DND-41 (cell line): ENCODE measurements around the gene FOCAD.
A peak's percentile ranks its signal among the peaks of the same experiment; 100 is the strongest.

Experiments
- ATAC-seq: fragments of 200-7000 bp; cut with Tn5 transposase; 3 replicates; pipeline ENCODE4 v1.9.1; 2021; ENCODE audit warnings: low read depth; ENCODE audit not compliant: insufficient read depth
- DNase-seq: peaks from one replicate; pipeline ENCODE4 v3.0.0-alpha.2; 2020
- H2AFZ ChIP-seq: 2 replicates; pipeline ENCODE4 v1.6.0; 2012; ENCODE audit warnings: low read depth, low read length
- H3K27ac ChIP-seq: 2 replicates; pipeline ENCODE4 v1.5.1; 2012; ENCODE audit warnings: low read length, inconsistent platforms
- H3K27me3 ChIP-seq: fragments of 200-600 bp; sonication (generic); 2 replicates; pipeline ENCODE4 v1.6.0; 2012; ENCODE audit warnings: low read length, mild to moderate bottlenecking, inconsistent platforms; ENCODE audit not compliant: insufficient read depth, poor library complexity
- H3K36me3 ChIP-seq: 2 replicates; pipeline ENCODE4 v1.5.1; 2012; ENCODE audit warnings: low read length, inconsistent platforms; ENCODE audit not compliant: insufficient read depth
- H3K4me1 ChIP-seq: 2 replicates; pipeline ENCODE4 v1.5.1; 2012; ENCODE audit warnings: mild to moderate bottlenecking, low read length; ENCODE audit not compliant: insufficient read depth
- H3K4me2 ChIP-seq: 2 replicates; pipeline ENCODE4 v1.6.0; 2012; ENCODE audit warnings: mild to moderate bottlenecking, moderate library complexity, low read length, inconsistent platforms; ENCODE audit not compliant: insufficient read depth
- H3K4me3 ChIP-seq, 2 experiments: fragments of 200-600 bp in 1 of 2; shearing (Covaris generic) in 1 of 2; 2 replicates each; pipeline ENCODE4 v1.5.1; 2012 to 2016; ENCODE audit warnings: inconsistent platforms in 2 of 2, low read length in 2 of 2, mild to moderate bottlenecking in 2 of 2, low read depth in 1 of 2, moderate library complexity in 1 of 2
- H3K79me2 ChIP-seq: 2 replicates; pipeline ENCODE4 v1.6.0; 2012; ENCODE audit warnings: low read length, inconsistent platforms; ENCODE audit not compliant: insufficient read depth
- H3K9ac ChIP-seq: 2 replicates; pipeline ENCODE4 v1.6.0; 2012; ENCODE audit warnings: low read depth, mild to moderate bottlenecking, inconsistent platforms, low read length, moderate library complexity
- H3K9me3 ChIP-seq: 2 replicates; pipeline ENCODE4 v1.5.1; 2012; ENCODE audit warnings: low read length, moderate library complexity, mild to moderate bottlenecking, inconsistent platforms; ENCODE audit not compliant: insufficient read depth, severe bottlenecking
- H4K20me1 ChIP-seq: 2 replicates; pipeline ENCODE4 v1.6.0; 2012; ENCODE audit warnings: low read length; ENCODE audit not compliant: insufficient read depth
- EZH2 ChIP-seq: IDR thresholded peaks from 3 replicates; pipeline ENCODE4 v1.6.1; 2012; ENCODE audit warnings: borderline replicate concordance, low read depth, mild to moderate bottlenecking, moderate library complexity, low read length, inconsistent platforms; ENCODE audit not compliant: severe bottlenecking
- TF ChIP-seq, protein P1 (sequence below): IDR thresholded peaks from 2 replicates; pipeline ENCODE4 v1.5.1; 2012; ENCODE audit warnings: borderline replicate concordance, low read length, moderate library complexity, mild to moderate bottlenecking; ENCODE audit not compliant: poor library complexity, severe bottlenecking; ENCODE audit errors: extremely low read depth

The FOCAD gene, protein sequence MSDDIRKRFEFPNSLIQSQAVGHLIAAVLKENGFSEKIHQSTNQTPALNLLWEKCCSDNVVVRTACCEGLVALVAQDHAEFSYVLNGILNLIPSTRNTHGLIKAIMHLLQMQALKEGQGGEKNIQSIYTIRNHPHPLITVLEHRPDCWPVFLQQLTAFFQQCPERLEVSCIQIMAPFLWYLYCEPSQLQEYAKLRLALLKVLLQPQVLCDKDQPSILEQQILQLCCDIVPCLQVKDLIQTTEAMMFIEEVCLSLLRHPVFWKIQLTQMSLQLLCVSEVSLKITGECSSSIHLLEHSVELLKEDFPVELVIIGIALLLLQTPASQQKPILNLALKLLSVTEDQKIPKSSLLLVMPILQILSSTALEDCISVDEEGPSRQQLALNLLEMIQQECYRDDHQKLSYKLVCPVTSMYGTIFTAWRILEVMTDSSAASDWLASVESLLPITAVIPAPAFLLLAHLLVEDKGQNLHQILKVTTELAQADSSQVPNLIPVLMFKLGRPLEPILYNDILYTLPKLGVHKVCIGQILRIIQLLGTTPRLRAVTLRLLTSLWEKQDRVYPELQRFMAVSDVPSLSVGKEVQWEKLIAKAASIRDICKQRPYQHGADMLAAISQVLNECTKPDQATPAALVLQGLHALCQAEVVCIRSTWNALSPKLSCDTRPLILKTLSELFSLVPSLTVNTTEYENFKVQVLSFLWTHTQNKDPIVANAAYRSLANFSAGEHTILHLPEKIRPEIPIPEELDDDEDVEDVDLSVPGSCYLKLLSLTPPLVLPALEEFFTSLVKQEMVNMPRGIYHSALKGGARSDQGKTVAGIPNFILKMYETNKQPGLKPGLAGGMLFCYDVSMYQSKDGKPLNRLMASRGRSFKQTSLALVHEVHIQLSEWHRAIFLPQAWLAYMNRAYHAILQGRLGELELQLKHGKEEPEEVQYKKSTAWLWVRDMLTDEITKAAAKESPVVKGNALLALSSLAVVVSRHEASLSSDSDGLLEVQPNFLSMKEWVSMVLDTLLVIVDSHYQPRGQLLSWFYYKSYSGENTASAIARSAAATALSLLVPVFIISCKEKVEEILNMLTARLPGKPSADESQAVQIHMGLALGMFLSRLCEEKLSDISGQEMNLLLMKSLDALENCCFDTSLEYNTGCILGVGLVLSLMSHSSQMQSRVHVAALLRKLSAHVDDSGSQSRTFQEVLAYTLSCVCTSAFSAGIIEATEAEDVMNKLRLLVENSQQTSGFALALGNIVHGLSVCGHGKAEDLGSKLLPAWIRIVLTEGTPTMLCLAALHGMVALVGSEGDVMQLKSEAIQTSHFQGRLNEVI (N-terminal part only)

DNA sequence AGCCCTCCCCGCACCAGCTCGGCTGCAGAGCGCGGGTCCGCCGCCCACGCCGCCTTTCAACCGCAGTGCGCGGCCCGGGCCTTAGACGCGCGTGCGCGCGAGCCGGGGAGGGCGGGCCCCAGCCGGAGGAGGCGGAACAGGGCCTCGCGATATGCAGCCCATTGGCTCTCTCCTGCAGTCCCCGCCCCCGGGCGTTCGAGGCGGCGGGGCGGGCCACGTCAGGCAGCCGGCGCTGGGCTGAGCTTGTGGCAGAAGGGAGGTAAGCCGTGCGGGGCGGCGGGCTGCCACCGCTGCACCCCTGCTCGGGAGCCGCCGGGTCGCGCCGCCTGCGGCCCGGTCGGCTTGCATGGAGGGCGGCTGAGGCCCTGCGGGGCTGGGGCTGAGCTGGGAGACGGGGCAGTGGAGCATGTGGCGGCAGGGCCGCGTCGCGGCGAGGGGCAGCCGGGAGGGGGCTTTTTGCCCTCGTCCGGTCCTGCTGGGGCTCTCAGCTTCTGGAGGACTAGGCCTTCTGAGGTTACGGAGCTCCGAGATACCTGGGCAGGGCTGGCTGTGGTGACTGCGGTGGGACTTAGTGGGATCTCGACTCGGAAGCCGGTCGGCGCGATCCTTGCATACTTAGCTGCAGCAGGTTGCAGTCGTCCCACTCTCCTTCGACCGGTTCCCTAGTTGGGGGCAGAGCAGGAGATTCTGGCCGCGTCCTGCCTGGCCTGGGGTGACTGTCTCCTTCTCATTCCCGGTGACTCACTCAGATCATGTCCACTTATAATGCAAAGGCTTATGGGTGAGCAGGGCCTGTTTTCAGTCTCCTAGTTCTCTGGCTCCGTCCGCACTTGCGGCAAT is at the start of gene FOCAD:
Gene FOCAD (plus strand): TSS at position 225 of the 840 bp plus-strand sequence. CDS start 31,095 bp downstream, outside the sequence.
- Histone ChIP-seq H3K4me1 (peaks cover 27% of the 10 kb centered on the region), H3K9me3 (no peaks in the 10 kb centered on the region), H3K27me3 (no peaks in the 10 kb centered on the region), H3K36me3 (no peaks in the 10 kb centered on the region), H2AFZ (peak within 1 kb of the TSS; percentile 65), H3K27ac (peak within 1 kb of the TSS; percentile 72), H3K4me3 (peak within 1 kb of the TSS; percentile 45 to 84), H3K4me2 (peak within 1 kb of the TSS; percentile 83), H3K9ac (peak within 1 kb of the TSS; percentile 72), H3K79me2 (peaks cover 28% of the 10 kb centered on the region), H4K20me1 (no peaks in the 10 kb centered on the region; the same call in none of the 2 replicates)
- DNase-seq = peak; percentile 95
- TF ChIP-seq, protein P1, sequence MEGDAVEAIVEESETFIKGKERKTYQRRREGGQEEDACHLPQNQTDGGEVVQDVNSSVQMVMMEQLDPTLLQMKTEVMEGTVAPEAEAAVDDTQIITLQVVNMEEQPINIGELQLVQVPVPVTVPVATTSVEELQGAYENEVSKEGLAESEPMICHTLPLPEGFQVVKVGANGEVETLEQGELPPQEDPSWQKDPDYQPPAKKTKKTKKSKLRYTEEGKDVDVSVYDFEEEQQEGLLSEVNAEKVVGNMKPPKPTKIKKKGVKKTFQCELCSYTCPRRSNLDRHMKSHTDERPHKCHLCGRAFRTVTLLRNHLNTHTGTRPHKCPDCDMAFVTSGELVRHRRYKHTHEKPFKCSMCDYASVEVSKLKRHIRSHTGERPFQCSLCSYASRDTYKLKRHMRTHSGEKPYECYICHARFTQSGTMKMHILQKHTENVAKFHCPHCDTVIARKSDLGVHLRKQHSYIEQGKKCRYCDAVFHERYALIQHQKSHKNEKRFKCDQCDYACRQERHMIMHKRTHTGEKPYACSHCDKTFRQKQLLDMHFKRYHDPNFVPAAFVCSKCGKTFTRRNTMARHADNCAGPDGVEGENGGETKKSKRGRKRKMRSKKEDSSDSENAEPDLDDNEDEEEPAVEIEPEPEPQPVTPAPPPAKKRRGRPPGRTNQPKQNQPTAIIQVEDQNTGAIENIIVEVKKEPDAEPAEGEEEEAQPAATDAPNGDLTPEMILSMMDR = peak; percentile 5
- TF ChIP-seq EZH2 = no peak
- ATAC-seq = peak; percentile 99

- no peaks in the 10 kb centered on the region for H3K36me3 ChIP-seq
- no peaks in the 10 kb centered on the region for H4K20me1 ChIP-seq
- DNase-seq = no peak
- H3K4me1 ChIP-seq = peaks cover 6% of the 10 kb centered on the region
- H2AFZ ChIP-seq = no peak overlapping the region
- peaks cover 3% of the 10 kb centered on the region for H3K27me3 ChIP-seq
- ATAC-seq = no peak
- no peak overlapping the region for H3K27ac ChIP-seq
- H3K9ac ChIP-seq = no peak overlapping the region
- no peak for TF ChIP-seq EZH2
- TF ChIP-seq, protein P1 = no peak
- no peak overlapping the region for H3K4me3 ChIP-seq
- no peak overlapping the region for H3K4me2 ChIP-seq
- H3K79me2 ChIP-seq = no peaks in the 10 kb centered on the region
- H3K9me3 ChIP-seq = no peaks in the 10 kb centered on the region
Measured at GRCh38 chr9:20634895-20635294, 49.2 kb upstream of the FOCAD start.

DNA sequence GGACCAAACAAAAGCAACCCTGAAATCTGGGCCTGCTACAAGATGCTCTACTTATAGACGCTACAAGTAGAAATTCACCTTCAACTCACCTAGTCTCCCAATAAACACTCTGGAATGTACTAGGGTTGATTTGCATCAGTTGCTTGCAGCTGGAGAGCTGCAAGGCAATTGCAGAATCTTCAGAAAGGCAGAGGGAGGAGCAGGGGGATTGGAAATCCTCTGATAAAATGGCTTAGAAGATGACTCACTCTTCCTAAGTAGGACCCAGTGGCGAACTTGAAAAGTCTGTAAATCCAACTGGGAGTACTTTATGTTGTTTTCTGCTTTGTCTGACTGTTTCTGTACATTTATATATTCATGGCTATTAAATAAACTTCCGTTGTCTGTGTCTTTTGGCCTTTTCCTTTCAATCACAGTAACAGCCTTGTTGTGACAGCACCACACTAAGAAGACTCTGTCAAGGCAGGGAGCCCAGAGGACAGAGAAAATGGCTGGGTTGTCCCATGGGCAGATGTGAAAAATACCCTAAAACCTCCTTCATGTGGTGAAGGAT is 47.1 kb upstream of the FOCAD start:
- DNase-seq (no peak), ATAC-seq (no peak)
- H3K9ac ChIP-seq = no peak overlapping the region
- TF ChIP-seq, protein P1 = no peak
- TF ChIP-seq EZH2 = no peak
- no peak overlapping the region for H3K4me3 ChIP-seq
- H4K20me1 ChIP-seq = no peaks in the 10 kb centered on the region
- peaks cover 3% of the 10 kb centered on the region for H3K27me3 ChIP-seq
- peaks cover 26% of the 10 kb centered on the region for H3K4me1 ChIP-seq
- no peak overlapping the region for H3K27ac ChIP-seq
- H3K9me3 ChIP-seq = no peaks in the 10 kb centered on the region
- no peaks in the 10 kb centered on the region for H3K36me3 ChIP-seq
- no peaks in the 10 kb centered on the region for H3K79me2 ChIP-seq
- no peak overlapping the region for H3K4me2 ChIP-seq
- no peak overlapping the region for H2AFZ ChIP-seq
